HG03175 (cell line): ENCODE measurements around the gene GDA.

Experiments
- ATAC-seq: cut with Tn5 transposase; IDR thresholded peaks from one replicate; pipeline ENCODE4 v1.9.1; 2021; ENCODE audit warnings: mild to moderate bottlenecking, moderate library complexity; ENCODE audit not compliant: unreplicated experiment

Gene GDA

DNA sequence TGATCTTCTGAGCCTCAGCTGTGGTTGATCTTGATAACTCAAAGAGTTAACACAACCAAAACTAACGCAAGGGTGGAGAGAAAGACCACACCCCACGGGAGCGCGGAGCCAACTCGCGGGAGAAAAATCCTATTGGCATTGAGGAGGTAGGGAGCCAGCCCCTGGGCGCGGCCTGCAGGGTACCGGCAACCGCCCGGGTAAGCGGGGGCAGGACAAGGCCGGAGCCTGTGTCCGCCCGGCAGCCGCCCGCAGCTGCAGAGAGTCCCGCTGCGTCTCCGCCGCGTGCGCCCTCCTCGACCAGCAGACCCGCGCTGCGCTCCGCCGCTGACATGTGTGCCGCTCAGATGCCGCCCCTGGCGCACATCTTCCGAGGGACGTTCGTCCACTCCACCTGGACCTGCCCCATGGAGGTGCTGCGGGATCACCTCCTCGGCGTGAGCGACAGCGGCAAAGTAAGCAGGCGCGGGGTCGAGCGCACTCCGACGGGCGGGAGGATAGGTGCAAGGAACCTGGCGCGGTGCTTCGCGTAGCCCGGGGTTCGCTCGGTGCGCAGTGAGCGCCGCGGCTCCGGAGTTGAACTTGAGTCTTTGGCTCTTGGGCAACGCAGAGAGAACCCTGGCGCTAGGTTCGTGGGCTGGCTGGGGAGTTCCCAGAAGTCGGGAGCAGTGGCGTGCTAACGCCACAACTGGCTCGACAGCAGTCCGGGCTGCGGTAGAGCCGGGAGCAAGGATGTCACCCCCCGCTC, at the start of gene GDA:
TSS of gene GDA (plus strand) at position 210 of the 745 bp plus-strand sequence. CDS start at position 330, 120 bp downstream.
- ATAC-seq = peak; percentile 44

- ATAC-seq = no peak
Measured at GRCh38 chr9:72102520-72102919, 46.7 kb upstream of the GDA start.

GRCh38 chr9:72113056-72113455, 36.2 kb upstream of the GDA start:
- ATAC-seq = no peak

DNA sequence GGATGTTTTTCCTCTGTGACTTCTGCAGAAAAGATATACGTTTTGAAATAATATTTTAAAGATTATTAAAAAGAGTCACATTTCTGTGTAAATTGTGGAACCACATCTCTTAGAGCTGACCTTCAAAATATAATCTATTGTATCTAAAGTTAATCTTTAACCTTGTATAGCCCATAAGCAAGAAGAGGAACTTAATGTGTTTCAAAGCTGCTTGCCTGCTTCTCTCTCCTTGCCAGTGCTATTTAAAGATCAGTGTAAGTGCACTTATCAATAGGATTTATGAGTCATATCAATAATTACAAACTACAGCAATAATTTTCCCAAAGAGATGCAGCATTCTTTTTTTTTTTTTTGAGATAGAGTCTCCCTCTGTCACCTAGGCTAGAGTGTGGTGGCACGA, 29.4 kb upstream of the GDA start:
- ATAC-seq = peak; percentile 91

- no peak for ATAC-seq
Measured at GRCh38 chr9:72124947-72125346, 24.3 kb upstream of the GDA start.

DNA sequence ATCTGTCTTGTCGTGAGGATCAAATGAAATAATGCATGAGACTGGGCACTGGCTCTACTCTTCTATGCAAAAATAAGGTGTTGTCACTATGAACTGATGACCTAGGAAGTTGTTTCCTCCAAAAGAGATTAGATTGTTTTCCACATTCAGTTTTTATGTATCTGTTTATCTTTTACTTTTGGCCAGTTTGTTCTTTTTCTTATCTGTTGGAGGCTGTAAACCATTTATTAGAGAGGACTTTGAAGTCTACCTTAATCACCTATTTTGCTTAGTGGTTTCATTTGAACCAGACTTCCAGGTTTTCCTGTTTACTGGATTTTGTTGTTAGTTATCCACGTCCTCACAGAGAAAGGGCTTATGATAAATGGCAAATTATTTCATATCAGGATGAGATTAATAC, 21.5 kb upstream of the GDA start:
- no peak for ATAC-seq

- no peak for ATAC-seq
Measured at GRCh38 chr9:72128526-72128925, 20.7 kb upstream of the GDA start.

DNA sequence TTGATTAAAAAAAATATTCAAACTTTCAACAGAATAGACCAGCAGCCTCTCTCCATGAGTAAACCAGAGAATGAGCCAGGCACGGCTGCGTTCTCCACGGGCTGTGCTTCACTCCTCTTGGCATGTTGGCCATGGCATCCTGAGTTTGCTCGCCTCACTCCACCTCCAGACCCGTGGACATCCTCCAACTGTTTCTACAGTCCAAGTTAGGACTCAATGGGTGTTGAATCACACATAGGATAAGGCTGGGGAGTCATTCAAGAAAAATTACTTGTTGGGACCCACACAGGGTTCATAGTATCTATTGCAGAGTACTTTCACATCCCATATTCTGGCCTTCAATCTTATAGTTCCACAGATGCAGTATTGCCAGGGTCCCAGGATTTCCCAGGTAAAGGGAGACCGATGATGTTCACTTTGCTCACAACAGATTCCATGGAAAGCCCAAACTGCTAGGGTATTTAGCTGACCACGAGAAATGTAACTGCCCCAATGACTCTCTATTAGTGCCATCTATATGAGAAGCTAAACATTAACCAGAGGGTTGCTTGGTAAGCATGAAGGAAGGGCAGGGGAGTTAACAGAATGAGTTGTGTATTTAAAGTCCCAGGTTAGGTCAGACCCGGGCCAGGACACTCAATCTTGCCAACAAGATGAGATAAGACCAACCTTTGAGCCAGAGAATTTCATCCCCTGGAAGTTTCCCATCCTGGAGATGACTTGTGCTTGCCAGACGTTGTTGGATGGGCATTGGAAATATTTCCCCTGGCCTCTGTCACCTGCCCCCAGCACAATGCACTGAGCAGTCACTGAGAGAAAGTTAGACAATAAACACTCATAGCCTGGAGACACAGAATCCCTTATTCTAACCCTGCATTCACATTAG, 19.7 kb upstream of the GDA start:
- ATAC-seq = no peak

GRCh38 chr9:72130321-72130720, 18.9 kb upstream of the GDA start:
- ATAC-seq = no peak

DNA sequence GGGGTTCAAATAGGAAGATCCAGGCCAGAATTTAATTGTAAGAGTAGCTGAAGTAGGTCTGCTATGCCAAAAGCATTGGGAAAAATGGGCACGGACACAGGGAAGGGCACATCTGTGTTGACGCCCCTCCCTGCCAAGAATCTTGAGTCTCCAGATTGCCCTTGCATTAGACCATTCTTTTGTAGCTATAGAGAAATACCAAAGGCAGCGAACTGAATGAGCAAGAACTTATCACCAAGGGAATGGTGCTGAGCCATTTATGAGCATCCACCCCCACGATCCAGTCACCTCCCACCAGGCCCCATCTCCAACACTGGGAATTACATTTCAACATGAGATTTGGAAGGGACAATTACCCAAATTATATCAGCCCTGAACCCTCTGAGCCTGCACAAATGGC, 18.0 kb upstream of the GDA start:
- ATAC-seq = no peak

GRCh38 chr9:72132052-72132451, 17.2 kb upstream of the GDA start:
- ATAC-seq = no peak

DNA sequence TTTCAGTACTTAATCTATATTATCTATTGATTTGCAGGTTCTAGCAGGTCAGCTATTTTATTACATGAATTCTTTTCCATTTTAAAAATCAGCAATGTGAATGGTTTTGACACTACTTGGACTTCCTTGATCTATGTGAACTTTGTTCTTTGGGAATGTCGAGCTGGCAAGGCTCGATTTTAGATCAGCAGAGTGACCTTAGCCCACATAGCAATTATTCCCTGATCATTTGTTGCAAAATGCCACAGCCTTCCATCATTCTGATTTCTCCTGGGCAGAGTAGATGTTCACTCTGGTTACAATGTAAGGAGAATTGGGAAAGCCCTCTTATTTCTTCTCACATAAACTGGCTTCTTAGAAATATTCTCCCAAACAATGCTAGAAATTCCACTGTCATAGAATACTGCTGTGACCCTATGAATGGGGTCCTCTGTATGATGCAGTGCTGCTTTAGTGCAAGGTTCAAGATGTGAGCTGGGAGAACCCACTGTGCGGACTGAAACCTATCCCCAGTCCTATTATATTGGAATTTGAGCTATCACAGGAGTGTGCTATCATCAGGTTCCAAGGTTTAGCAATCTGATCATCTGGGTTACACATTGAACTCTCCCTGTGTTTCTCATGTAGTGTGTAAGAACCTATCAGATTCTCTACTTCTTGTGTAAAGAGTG, 15.7 kb upstream of the GDA start:
- ATAC-seq = no peak

DNA sequence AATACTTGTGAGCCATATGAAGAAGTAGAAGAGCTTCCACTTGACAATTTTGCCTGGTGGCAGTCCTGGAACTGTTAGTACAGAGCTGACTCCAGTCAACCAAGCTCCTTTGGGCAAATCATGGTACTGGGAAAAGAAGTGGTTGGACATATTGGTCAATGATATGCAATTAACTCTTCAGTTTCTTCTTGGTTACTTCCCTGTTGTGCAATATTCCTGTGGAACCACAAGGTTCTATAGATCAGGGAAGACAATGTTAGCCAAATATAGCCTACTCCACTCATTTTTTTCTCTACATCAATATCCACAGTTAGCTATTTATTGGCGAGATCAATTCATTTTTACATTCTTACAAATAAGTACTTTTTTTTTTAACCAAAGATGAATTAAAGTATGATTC, 14.4 kb upstream of the GDA start:
- no peak for ATAC-seq

DNA sequence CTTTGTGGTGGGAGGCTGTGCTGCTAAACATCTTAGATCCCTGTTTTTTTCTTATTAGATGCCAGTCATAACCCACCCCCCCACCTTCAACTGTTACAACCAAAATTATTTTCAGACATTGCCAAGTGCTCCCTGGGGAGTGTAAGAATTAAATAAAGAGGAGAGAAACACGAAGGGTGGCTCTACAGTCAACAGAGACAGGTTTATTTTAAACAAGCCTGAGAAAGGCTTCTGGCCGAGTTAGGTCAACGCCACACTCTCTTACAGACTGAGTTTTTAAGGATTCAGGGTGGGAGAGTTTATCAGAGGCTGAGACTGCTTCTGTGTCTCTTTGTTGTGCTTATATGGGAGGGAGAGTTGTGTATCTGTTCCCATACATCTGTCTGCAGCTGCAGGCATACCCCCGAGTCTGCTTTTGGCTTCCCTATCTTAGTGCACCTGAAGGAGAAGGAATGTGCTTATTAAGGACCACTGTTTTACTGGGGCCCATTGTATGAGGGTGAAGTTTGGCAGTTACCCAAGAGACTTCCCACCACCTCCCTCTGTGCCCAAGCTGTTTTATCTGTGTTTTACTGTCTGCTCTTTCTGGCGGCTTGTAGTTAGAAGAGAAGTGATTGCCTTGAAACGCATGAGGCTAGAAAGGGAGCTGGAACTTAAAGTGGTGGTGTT, 11.4 kb upstream of the GDA start:
- no peak for ATAC-seq

- ATAC-seq = no peak
Measured at GRCh38 chr9:72139226-72139625, 10.0 kb upstream of the GDA start.

- no peak for ATAC-seq
Measured at GRCh38 chr9:72140586-72140985, 8.7 kb upstream of the GDA start.

DNA sequence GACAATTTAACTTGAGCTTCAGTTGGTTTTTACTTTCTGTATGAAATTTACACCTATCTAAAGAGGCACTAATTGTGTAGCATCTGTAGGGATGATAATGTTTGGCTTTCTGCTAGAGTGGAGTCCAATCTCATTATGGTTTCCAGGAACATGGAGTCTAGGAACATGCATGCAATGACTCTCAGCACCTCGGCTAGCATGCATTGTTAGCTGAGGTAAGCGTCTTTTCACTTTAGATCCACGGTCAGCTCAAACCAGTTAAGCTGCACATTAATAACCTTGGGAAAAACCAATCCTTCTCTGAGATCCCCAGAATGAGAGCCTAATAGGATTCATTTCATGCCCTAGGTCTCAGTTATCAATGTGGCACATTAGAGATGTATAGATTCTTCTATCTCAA, 7.8 kb upstream of the GDA start:
- no peak for ATAC-seq

- ATAC-seq = no peak
Measured at GRCh38 chr9:72144756-72145492, 4.3 kb upstream of the GDA start.

- ATAC-seq = no peak
Measured at GRCh38 chr9:72145733-72146505, 3.3 kb upstream of the GDA start.

- no peak for ATAC-seq
Measured at GRCh38 chr9:72147676-72148075, 1.6 kb upstream of the GDA start.
